K562 (cell line): Measurements from ENCODE around the gene ENO2. TPM values are rescaled to one million over a fixed set of nuclear protein-coding genes. Genes with fewer than 3 reads are reported as not detected.
A peak's percentile ranks its signal among the peaks of the same experiment; 100 is the strongest.

Experiments used
- BRD4 ChIP-seq: fragments of 200-600 bp; sonication (generic); IDR thresholded peaks from 2 replicates; pipeline ENCODE4 v1.6.1; 2017; ENCODE audit warnings: inconsistent platforms
- BRF1 ChIP-seq: IDR thresholded peaks from 3 replicates; pipeline ENCODE4 v1.6.1; 2011; ENCODE audit warnings: borderline replicate concordance, mild to moderate bottlenecking; ENCODE audit not compliant: insufficient read length; ENCODE audit errors: extremely low read depth
- CBX1 ChIP-seq: sonication (generic); IDR thresholded peaks from 2 replicates; pipeline ENCODE4 v1.6.1; 2016; ENCODE audit warnings: antibody characterized with exemption, low read depth, mild to moderate bottlenecking
- CGGBP1 ChIP-seq: fragments of 250-450 bp; sonication (Bioruptor Pico); IDR thresholded peaks from 2 replicates; pipeline ENCODE4 v1.9.0; 2021; ENCODE audit warnings: mild to moderate bottlenecking
- CTBP1 ChIP-seq: fragments of 450-650 bp; IDR thresholded peaks from 2 replicates; pipeline ENCODE4 v1.6.1; 2016; ENCODE audit warnings: borderline replicate concordance
- ELK1 ChIP-seq: sonication (generic); formaldehyde crosslinking; IDR thresholded peaks from 2 replicates; pipeline ENCODE4 v1.8.1; 2022; ENCODE audit warnings: missing genetic modification reagents
- HNRNPK ChIP-seq: fragments of 200-400 bp; formaldehyde crosslinking; IDR thresholded peaks from one replicate; pipeline ENCODE4 v1.6.1; 2018; ENCODE audit warnings: mild to moderate bottlenecking, low read depth, low read length; ENCODE audit not compliant: poor library complexity, severe bottlenecking
- MCM5 ChIP-seq: fragments of 450-650 bp; IDR thresholded peaks from 2 replicates; pipeline ENCODE4 v1.6.1; 2016; ENCODE audit warnings: low read depth
- MIER1 ChIP-seq: fragments of 450-650 bp; IDR thresholded peaks from 2 replicates; pipeline ENCODE4 v1.6.1; 2016; ENCODE audit warnings: antibody characterized with exemption, mild to moderate bottlenecking, low read depth
- NR2C2 ChIP-seq, 2 experiments: fragments of 200-800 bp in 1 of 2; sonication (Bioruptor generic) in 1 of 2; sonication (generic) in 1 of 2; formaldehyde crosslinking in 1 of 2; IDR thresholded peaks; 2 replicates each; pipeline versions ENCODE4 v1.6.1 to v1.8.0; 2016 to 2022; ENCODE audit warnings: mild to moderate bottlenecking in 1 of 2, missing compliant biosample characterization in 1 of 2, missing genetic modification characterization in 1 of 2, missing genetic modification reagents in 1 of 2
- PBX2 ChIP-seq, 2 experiments: IDR thresholded peaks in 1 of 2; conservative IDR thresholded peaks in 1 of 2; 2 replicates each; pipeline ENCODE4 v1.6.1; 2016; ENCODE audit warnings: low read depth in 2 of 2, mild to moderate bottlenecking in 1 of 2, missing compliant biosample characterization in 1 of 2, missing genetic modification characterization in 1 of 2, moderate library complexity in 1 of 2
- POLR2B ChIP-seq: fragments of 450-650 bp; IDR thresholded peaks from 2 replicates; pipeline ENCODE4 v1.6.1; 2018; ENCODE audit warnings: low read depth; ENCODE audit not compliant: partially characterized antibody
- PRDM10 ChIP-seq: fragments of 450-650 bp; IDR thresholded peaks from 2 replicates; pipeline ENCODE4 v1.6.1; 2018; ENCODE audit not compliant: partially characterized antibody
- TAF7 ChIP-seq: fragments of 450-650 bp; IDR thresholded peaks from 2 replicates; pipeline ENCODE4 v1.6.1; 2016; ENCODE audit warnings: missing genetic modification characterization, missing compliant biosample characterization
- ZNF277 ChIP-seq: fragments of 250-450 bp; sonication (Bioruptor Pico); IDR thresholded peaks from 2 replicates; pipeline ENCODE4 v1.8.0; 2022; ENCODE audit warnings: inconsistent platforms, mild to moderate bottlenecking, moderate library complexity, borderline replicate concordance
- ZNF436 ChIP-seq: fragments of 250-450, 450-650 bp; sonication (Bioruptor Pico); formaldehyde crosslinking; IDR thresholded peaks from 2 replicates; pipeline ENCODE4 v1.7.0; 2020; ENCODE audit warnings: mild to moderate bottlenecking
- ZNF766 ChIP-seq: fragments of 200-800 bp; sonication (Bioruptor generic); conservative IDR thresholded peaks from 2 replicates; pipeline ENCODE4 v1.6.1; 2016; ENCODE audit warnings: missing genetic modification characterization, missing compliant biosample characterization
- polyA plus RNA-seq, 8 experiments: library from polyadenylated mRNA; depleted of rRNA in 4 of 8; stranded (reverse) in 5 of 8; unstranded in 3 of 8; fragments of >200 nt; fragmentation: Nextera tagmentation in 2 of 8; fragmentation: Illumina TruSeq in 1 of 8; extraction: Ambion mirVana in 2 of 8; extraction: Trizol in 1 of 8; gene quantifications; 2 replicates each; pipeline versions ENCODE4 v1.2.1 to v1.2.3, GENCODE V29; 2011 to 2014; ENCODE audit warnings: inconsistent platforms in 1 of 8, missing spikeins in 1 of 8
- total RNA-seq, 7 experiments: library from RNA; depleted of rRNA in 6 of 7; stranded (reverse); fragments of >200 nt in 6 of 7; fragmentation: Illumina TruSeq in 2 of 7; extraction: Trizol in 2 of 7; gene quantifications; 2 replicates each; pipeline versions ENCODE4 v1.2.1 to v1.2.3, GENCODE V29; 2011 to 2021; ENCODE audit warnings: low replicate concordance in 1 of 7

The ENO2 gene
- total and polyA plus RNA-seq, 9 of the 15 experiments (the other 6 are each of a cell fraction or from before 2014, with no cell fraction given), result 10.9 to 43.3 (median 21.0) TPM

- TF ChIP-seq CGGBP1 (CRISPR knock-in tag) (no peak), MCM5 (no peak), CBX1 (0 out of 2 replicates have a peak, but pooled peaks have one; percentile 72), BRF1 (no peak), BRD4 (no peak), CTBP1 (peak; percentile 28; the same call in 1 of the 2 replicates), PBX2 (CRISPR knock-in tag; IDR thresholded peaks at IDR 0.05; ENCODE audit: low read depth) (no peak), PBX2 (tag; conservative IDR thresholded peaks at IDR 0.05; ENCODE audit: low read depth) (no peak), ZNF766 (CRISPR knock-in tag) (peak; percentile 36; the same call in 1 of the 2 replicates), TAF7 (peak; percentile 71; the same call in 1 of the 2 replicates), NR2C2 (CRISPR knock-in tag; IDR thresholded peaks at IDR 0.05) (no peak; the same call in 1 of the 2 replicates), NR2C2 (tag; IDR thresholded peaks at IDR 0.05) (peak; percentile 38; the same call in 1 of the 2 replicates), MIER1 (no peak), ZNF277 (no peak), ELK1 (CRISPR knock-in tag) (no peak), POLR2B (peak; percentile 98), PRDM10 (no peak), HNRNPK (peak; percentile 26), ZNF436 (no peak)
Measured at GRCh38 chr12:6867413-6868210, 46.8 kb upstream of the ENO2 start, which contains the start of gene TPI1 (continued).
